HG02870 (cell line): ENCODE data around the gene SERINC2.

ENCODE experiments used
- ATAC-seq: cut with Tn5 transposase; IDR thresholded peaks from one replicate; pipeline ENCODE4 v1.9.1; 2021; ENCODE audit warnings: mild to moderate bottlenecking, moderate library complexity; ENCODE audit not compliant: unreplicated experiment

The SERINC2 gene

GRCh38 chr1:31432592-31433395 is 19.8 kb downstream of the SERINC2 start:
- ATAC-seq: no peak

DNA sequence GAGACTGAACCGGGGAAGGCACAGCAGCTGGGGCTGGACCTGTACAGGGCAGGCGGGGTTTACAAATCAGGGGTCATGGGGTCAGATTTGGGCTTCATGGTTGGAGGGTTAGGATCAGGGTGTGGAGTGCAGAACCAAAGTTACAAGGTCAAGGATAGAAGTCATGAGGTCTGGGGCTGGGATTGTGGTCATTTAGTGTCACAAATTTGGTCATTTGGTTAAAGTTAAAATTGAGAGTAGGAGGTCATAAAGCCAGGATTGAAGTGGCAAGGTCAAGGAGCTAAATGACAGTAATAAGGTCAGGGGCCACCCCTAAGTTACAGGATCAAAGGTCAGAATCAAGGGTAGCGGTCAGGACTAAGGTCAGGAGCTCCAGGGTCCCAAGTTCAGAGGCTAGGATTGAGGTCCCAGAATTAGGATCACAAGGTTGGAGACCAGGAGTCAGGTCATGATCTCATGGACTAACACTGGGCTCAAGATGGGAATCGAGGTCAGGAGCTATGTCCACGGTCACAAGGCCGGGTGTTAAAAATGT is 20.4 kb downstream of the SERINC2 start:
- ATAC-seq: no peak

- no peak for ATAC-seq
These were observed 21.3 kb downstream of the SERINC2 start for GRCh38 chr1:31434101-31434871.

DNA sequence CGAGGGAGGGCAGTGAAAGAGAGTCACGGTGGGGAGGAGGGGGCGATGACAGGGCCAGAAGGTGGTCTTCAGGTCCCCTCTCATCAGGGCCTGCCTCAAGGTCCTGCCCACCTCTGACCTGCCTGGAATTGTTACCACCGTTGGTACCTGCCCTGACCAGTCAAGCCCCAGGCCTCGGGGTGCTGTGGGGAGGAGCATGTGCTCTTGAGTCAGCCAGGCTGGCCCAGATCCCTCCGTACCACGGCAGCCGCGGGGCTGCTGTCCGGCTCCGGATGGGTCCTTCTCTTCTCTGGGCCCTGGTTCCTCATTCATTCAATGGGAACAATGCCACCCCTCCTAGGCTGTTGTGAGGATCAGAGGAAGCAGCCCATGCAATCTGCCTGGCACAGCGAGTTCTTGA is 22.0 kb downstream of the SERINC2 start:
- no peak for ATAC-seq

DNA sequence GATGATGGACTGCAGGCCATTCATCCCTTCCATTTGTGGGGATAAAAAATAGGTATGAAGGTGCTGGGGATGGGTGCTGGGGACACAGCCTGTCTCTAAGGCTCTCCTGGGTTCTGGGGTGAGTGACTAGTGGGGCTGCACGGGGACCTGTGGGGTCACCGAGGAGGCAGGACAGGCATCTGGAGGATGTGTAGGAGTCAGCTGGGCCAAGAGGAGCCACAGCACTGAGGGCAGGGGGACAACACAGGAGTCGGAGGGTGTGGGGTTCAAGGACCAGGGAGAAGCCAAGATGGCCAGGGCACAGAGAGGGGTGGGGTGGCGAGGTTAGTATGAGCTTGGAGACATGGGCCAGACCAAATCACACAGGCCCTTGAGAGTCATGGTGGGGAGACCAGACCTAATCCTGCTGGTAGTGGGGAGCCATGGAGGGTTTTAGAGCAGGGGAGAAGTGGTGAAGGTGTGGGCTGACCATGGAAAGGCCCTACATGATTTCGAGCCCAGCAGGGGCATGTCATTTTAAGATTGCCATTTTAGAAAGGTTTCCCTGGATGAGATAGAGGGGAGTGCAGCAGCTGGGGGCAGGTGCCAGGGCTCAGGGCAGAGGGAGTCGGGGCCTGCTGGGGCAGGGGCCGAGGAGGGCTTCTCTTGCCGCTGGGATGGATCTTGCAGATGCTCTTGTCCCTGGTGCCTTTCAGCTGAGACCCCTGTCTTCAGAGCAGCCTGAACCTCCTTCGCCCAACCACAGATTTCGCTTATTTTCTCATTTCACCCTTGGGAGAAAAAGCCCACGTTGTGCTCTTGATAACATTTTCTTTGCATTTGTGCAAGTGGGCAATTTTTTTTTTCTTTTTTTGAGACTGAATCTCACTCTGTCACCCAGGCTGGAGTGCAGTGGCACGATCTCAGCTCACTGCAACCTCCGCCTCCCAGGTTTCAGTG is 22.7 kb downstream of the SERINC2 start:
- ATAC-seq: no peak

GRCh38 chr1:31436596-31437432 is 23.8 kb downstream of the SERINC2 start:
- no peak for ATAC-seq

DNA sequence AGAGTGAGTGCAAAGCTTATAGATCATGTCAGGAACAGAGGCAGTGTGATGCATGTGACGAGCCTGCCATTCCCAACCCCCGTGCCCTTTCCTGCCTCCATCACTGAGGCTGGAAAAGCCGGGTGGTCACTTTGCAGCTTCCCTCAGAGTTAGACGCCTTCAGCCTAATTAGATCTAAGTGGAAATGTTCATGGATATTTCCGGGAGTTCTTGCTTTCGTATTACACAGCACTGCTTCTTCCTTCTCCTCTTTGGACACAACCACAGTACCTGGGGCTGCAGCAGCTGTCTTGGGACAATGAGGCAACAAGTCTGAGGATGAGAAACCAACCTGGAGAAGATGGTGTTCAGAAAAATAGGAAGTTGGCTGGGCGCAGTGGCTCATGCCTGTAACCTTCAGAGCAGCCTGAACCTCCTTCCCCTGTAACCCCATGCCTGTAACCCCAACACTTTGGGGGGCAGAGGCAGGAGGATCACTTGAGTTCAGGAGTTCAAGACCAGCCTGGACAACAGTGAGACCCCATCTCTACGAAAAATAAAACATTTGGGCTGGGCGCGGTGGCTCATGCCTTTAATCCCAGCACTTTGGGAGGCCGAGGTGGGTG is 24.5 kb downstream of the SERINC2 start:
- ATAC-seq: no peak

GRCh38 chr1:31439276-31439675 is 26.3 kb downstream of the SERINC2 start:
- no peak for ATAC-seq

DNA sequence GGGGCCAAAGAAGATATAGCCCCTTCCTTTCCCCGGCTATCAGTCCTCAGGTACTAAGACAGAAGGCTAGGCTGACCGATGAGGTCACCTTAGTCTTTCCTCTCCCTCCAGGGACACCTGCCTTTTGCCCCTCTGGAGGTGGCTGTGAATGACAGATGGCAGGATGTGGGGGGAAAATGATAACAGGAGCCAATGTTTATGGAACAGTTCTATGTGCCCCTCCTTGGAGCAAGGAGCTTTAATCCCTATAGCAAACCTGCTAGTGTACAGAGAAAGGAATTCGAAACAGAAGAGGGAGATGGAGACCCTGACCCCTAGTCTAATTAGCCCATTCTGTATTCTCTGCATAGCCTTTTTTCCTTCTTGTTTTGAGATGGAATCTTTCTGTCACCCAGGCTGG is 28.1 kb downstream of the SERINC2 start:
- ATAC-seq: no peak

DNA sequence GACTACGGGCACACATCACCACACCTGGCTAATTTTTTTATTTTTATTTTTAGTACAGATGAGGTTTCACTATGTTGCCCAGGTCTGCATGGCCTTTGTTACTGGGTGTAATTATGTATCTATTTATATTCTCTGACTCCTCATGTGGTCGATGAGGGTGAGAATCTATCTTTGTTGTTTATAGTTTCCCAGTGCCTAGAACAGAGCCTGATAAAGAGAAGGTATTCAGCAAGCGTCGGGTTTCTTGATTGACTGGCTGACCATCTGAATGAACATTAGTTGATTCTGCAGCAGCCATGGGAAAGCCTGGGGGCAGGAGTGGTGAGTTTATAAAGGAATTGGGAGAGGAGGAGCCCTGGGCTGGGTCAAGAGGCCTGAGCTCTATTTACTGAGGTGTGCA is 28.5 kb downstream of the SERINC2 start:
- no peak for ATAC-seq

- no peak for ATAC-seq
These were observed 29.1 kb downstream of the SERINC2 start for GRCh38 chr1:31441970-31442647.

DNA sequence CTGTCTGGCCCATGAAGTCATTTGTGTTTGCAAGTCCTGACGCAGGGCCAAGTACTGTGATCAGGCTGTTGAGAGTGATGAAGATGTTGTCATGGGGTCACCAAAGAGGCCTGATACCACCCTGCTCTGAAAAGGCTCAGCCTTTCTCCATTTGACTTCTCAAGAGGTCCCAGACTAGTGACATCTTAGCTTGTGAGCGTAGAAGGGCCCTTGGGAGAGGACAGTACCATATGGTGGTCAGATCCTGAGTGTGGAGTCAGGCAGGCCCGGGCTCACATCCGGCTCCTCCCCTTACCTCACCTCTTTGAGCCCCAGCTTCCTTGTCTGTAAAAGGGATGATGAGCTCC is 29.6 kb downstream of the SERINC2 start:
- no peak for ATAC-seq

DNA sequence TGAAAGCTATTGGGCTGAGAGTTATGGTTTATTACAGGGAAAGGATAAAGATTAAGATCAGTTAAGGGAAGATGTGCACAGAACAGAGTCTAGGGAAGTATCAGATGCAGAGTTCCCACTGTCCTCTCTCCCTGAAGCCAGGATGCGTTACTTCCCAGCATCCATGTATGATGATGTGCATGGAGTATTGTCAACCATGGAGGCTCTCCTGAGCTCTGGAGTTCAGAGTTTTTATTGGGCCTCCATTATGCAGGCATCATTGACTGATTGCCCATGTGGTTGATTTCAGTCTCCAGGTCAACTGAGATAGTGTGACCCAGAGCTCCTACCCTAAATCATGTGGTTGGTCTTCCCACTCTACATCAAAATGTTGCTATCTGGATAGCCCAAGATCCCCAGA is 30.7 kb downstream of the SERINC2 start:
- no peak for ATAC-seq

DNA sequence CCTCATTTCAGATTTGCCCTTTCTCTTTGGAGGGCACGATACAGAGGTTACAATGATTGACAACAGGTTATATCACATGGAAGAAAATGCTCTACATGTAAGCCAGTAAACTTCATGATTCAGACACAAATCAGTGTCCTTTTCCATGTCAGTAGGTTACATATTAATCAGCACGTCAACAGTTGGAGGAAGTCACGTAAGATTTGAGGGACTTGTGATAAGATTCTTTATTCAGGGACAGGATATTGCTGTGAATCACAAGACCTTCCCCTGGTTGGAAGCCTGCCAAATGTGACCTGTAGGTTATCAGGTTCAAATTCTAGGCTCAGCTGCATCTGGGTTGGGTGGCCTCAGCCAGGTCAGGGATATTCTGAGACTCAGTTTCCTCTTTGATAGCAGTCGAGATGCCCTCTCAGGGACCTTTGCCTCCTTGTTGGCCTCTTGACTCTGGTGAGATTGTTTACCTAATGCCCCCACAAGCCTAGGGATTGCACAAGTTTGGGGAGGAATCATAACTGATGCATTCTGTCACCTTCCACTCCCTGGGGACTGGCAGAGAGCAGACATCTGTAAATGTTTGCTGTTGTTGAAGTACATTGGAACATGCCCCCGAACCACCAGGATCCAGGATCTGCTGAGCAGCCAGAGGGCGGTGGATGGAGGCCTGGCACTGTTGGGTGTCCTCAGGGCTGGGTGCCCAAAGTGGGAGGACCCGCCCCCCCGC is 31.9 kb downstream of the SERINC2 start:
- no peak for ATAC-seq

- no peak for ATAC-seq
These were observed 32.9 kb downstream of the SERINC2 start for GRCh38 chr1:31445951-31446350.

DNA sequence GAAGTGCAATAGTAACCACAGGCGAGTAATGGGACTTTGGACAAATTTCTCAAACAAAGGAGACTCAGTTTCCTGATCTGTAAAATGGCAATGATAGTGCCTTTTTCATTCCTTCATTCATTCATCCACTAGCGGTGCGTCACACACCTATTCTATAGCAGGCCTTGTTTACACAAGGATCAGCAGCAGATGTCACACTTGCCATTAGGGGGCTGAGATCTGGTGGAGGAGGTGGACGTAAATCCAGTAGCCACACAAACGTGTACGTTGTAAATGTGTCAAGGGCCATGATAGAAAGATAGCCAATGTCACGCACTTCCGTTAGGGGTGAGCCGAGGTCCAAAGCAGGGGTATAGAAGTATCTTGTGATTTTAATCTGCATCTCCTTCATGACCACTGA is 34.2 kb downstream of the SERINC2 start:
- no peak for ATAC-seq

DNA sequence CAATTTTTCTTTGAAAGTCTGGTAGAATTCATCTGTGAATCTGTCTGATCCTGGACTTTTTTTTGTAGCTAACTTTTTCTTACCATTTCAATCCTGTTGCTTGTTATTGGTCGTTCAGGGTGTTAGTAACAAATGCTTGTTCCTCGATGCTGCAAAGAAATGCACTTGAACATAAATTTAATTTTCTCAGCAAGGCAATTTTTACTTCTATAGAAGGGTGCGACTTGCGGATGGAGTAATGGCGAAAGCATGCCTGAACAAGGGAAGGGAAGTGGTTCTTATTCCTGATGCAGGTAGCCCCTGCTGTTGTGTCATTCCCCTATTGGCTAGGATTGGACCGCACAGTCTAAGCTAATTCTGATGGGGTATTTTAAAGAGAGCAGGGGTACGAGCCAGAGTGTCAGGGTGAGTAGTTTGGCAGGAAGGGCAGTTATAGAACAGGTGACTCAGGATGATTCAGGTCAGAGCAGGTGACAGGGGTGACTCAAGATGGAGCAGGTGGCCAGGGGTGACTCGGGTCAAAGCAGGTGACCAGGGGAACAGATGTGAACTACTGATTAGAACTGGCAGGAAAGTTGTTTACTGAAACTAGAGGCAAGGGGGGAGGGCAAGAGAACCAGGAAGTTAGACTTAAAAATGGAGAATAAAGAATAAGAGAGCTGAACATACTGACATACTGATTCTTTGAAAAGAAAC is 40.5 kb downstream of the SERINC2 start:
- no peak for ATAC-seq

DNA sequence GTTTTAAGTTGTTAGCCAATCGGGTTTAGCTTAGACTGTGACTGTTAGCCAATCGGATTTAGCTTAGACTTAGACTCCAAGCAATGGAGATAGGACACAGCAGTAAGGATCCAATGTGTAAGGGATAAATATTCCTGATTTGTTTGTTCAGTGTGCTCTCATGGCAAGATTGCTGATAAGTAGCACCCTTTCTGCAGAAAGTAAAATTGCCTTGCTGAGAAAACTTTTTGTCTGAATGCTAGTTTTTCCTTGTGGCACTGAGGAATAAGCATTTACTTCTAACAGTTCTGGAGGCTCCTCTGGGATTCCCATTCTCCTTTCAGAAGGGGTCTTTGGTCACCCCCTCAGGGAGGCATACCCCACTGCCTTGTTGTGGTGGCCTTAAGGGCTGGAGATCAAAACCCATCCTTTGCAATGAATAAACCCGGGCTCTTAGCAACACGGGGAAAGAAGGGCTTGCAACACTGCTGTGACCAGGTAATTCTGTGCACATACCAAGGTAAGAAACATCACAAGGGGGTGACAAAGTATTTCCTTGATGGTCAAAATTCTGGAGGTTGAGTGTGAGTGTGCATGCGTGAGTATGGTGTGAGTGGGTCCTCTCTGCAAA is 45.4 kb downstream of the SERINC2 start:
- no peak for ATAC-seq
